ENCODE results near the gene RPL41. TPM values are rescaled to one million over a fixed set of nuclear protein-coding genes. Genes with fewer than 3 reads are reported as not detected.
"Not testable (repeated sequence)": the region's sequence is repeated elsewhere in the genome, so short reads cannot be mapped to it uniquely, and the experiment has no call there.

Gene RPL41
- total RNA-seq, result 1,000 to 10,000 TPM; 2,156 to 2,505 (median 2,353) TPM
- 2,026 TPM for polyA plus RNA-seq
- long read RNA-seq, donor 1, transcript RPL41-202 (4 exons, 469 nt), result minor isoform, 16 of 45 reads
- long read RNA-seq, donor 1, transcript RPL41-204 (3 exons, 699 nt), result major isoform, 21 of 45 reads
- long read RNA-seq, donor 1, partial matches to known transcripts, result 0 of 45 reads
- long read RNA-seq, donor 1, other reads (novel, unspliced or antisense), result 7 of 45 reads
- long read RNA-seq, donor 2, transcript RPL41-204 (3 exons, 699 nt), result minor isoform, 33 of 808 reads
- long read RNA-seq, donor 2, transcript RPL41-202 (4 exons, 469 nt), result major isoform, 744 of 808 reads
- long read RNA-seq, donor 2, partial matches to known transcripts, result 14 of 808 reads
- long read RNA-seq, donor 2, other reads (novel, unspliced or antisense), result 11 of 808 reads
- long read RNA-seq, donor 3, transcript RPL41-202 (4 exons, 469 nt), result major isoform, 356 of 410 reads
- long read RNA-seq, donor 3, transcript RPL41-204 (3 exons, 699 nt), result minor isoform, 11 of 410 reads
- long read RNA-seq, donor 3, partial matches to known transcripts, result 6 of 410 reads
- long read RNA-seq, donor 3, other reads (novel, unspliced or antisense), result 35 of 410 reads
- long read RNA-seq, donor 4, transcript RPL41-202 (4 exons, 469 nt), result major isoform, 447 of 492 reads
- long read RNA-seq, donor 4, transcript RPL41-204 (3 exons, 699 nt), result minor isoform, 21 of 492 reads
- long read RNA-seq, donor 4, partial matches to known transcripts, result 0 of 492 reads
- long read RNA-seq, donor 4, other reads (novel, unspliced or antisense), result 21 of 492 reads

GRCh38 chr12:56116267-56117081, at the start of gene RPL41:
TSS of gene RPL41 (plus strand) at chr12:56116633.
- peak; percentile 76 to 83 for ATAC-seq

GRCh38 chr12:56071648-56072047, 44.8 kb upstream of the RPL41 start:
- H3K27ac ChIP-seq (ENCODE audit: low read length), result no peak overlapping the region
- intact Hi-C loops (cut with DNase I), result no loop called here
- H3K27me3 ChIP-seq (ENCODE audit: control insufficient read depth, insufficient read depth), result no peaks in the 10 kb centered on the region
- ATAC-seq (no peak), DNase-seq (no peak)
- H3K4me3 ChIP-seq (ENCODE audit: low read length), result no peak overlapping the region
- no peaks in the 10 kb centered on the region for H3K9me3 ChIP-seq (ENCODE audit: control insufficient read depth, low read length)
- no peaks in the 10 kb centered on the region for H3K4me1 ChIP-seq (ENCODE audit: control insufficient read depth, insufficient read depth, low read length)
- WGBS, result 75% methylated on average over 4 of the region's 4 CpGs

More at GRCh38 chr12:56116267-56117081, at the start of gene RPL41:
- intact Hi-C loops (cut with DNase I), result loop anchor here in 1 of 4 donors (5.0 kb wide), 1 partner anchor 41 kb away; the partner anchor contains the start of gene MYL6
- WGBS, result under 1% methylated on average over 34 of the region's 34 CpGs
- Histone ChIP-seq H3K27me3 (ENCODE audit: control insufficient read depth, insufficient read depth) (no peaks in the 10 kb centered on the region), H3K9me3 (ENCODE audit: control insufficient read depth, low read length) (no peaks in the 10 kb centered on the region), H3K4me3 (ENCODE audit: low read length) (peak within 1 kb of the TSS; percentile 96), H3K27ac (ENCODE audit: low read length) (peak within 1 kb of the TSS; percentile 99), H3K4me1 (ENCODE audit: control insufficient read depth, insufficient read depth, low read length) (peaks cover 6% of the 10 kb centered on the region)
- DNase-seq, result peak; percentile 94 to 98 (median 96)

DNA sequence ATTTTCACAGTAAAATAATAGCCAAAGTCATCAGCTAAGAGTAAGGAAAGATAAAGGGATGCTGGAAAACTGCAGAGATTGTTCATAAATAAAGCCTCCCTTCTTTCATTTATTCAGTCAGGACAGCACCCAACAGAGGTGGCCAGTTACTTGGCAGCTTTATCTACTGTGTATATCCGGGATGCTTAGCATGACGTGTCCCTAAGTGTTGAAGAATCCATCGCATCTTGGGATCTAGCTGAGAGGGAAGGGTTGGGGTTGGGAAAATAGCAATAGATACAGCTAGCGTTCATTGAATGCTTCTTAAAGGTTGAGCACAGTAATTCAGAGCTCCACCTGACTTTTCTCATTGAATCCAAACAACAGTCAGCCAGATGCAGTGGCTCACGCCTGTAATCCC, 42.0 kb upstream of the RPL41 start:
- ATAC-seq (no peak), DNase-seq (no peak)
- H3K4me1 ChIP-seq (ENCODE audit: control insufficient read depth, insufficient read depth, low read length), result no peaks in the 10 kb centered on the region
- H3K9me3 ChIP-seq (ENCODE audit: control insufficient read depth, low read length), result no peaks in the 10 kb centered on the region
- H3K4me3 ChIP-seq (ENCODE audit: low read length), result no peak overlapping the region
- no peak overlapping the region for H3K27ac ChIP-seq (ENCODE audit: low read length)
- intact Hi-C loops (cut with DNase I), result no loop called here
- H3K27me3 ChIP-seq (ENCODE audit: control insufficient read depth, insufficient read depth), result no peaks in the 10 kb centered on the region
- WGBS, result 72% methylated on average over 5 of the region's 5 CpGs

DNA sequence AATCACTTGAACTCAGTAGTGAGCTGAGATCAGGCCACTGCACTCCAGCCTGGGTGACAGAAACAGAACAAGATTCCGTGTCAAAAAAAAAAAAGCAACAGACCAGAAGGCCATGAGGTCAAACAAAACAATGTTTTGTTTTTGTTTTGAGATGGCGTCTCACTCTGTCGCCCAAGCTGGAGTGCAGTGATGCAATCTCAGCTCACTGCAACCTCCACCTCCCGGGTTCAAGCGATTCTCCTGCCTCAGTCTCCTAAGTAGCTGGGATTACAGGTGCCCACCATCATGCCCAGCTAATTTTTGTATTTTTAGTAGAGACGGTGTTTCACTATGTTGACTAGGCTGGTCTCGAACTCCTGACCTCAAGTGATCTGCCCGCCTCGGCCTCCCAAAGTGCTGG, 38.5 kb upstream of the RPL41 start:
- H3K27ac ChIP-seq (ENCODE audit: low read length); intact Hi-C loops (cut with DNase I); H3K4me1 ChIP-seq (ENCODE audit: control insufficient read depth, insufficient read depth, low read length); H3K27me3 ChIP-seq (ENCODE audit: control insufficient read depth, insufficient read depth); H3K4me3 ChIP-seq (ENCODE audit: low read length); H3K9me3 ChIP-seq (ENCODE audit: control insufficient read depth, low read length); DNase-seq; ATAC-seq: not testable (repeated sequence)
- 88% methylated on average over 9 of the region's 9 CpGs for WGBS

GRCh38 chr12:56078427-56078826, 38.0 kb upstream of the RPL41 start:
- peaks cover 4% of the 10 kb centered on the region for H3K4me1 ChIP-seq (ENCODE audit: control insufficient read depth, insufficient read depth, low read length)
- H3K27me3 ChIP-seq (ENCODE audit: control insufficient read depth, insufficient read depth), result no peaks in the 10 kb centered on the region
- DNase-seq (no peak), ATAC-seq (no peak)
- H3K9me3 ChIP-seq (ENCODE audit: control insufficient read depth, low read length), result no peaks in the 10 kb centered on the region
- intact Hi-C loops (cut with DNase I), result no loop called here
- WGBS, result 92% methylated on average over 1 of the region's 1 CpG
- H3K4me3 ChIP-seq (ENCODE audit: low read length), result no peak overlapping the region
- H3K27ac ChIP-seq (ENCODE audit: low read length), result no peak overlapping the region

- Histone ChIP-seq H3K4me3 (ENCODE audit: low read length) (peak overlapping the region; percentile 64), H3K4me1 (ENCODE audit: control insufficient read depth, insufficient read depth, low read length) (peaks cover 4% of the 10 kb centered on the region), H3K9me3 (ENCODE audit: control insufficient read depth, low read length) (no peaks in the 10 kb centered on the region), H3K27me3 (ENCODE audit: control insufficient read depth, insufficient read depth) (no peaks in the 10 kb centered on the region), H3K27ac (ENCODE audit: low read length) (peak overlapping the region; percentile 1)
- 3% methylated on average over 50 of the region's 50 CpGs for WGBS
- intact Hi-C loops (cut with DNase I), result no loop called here
- ATAC-seq (peak; percentile 88 to 92), DNase-seq (peak; percentile 87 to 94 (median 93))
Observed at GRCh38 chr12:56078931-56079722, 37.3 kb upstream of the RPL41 start.

DNA sequence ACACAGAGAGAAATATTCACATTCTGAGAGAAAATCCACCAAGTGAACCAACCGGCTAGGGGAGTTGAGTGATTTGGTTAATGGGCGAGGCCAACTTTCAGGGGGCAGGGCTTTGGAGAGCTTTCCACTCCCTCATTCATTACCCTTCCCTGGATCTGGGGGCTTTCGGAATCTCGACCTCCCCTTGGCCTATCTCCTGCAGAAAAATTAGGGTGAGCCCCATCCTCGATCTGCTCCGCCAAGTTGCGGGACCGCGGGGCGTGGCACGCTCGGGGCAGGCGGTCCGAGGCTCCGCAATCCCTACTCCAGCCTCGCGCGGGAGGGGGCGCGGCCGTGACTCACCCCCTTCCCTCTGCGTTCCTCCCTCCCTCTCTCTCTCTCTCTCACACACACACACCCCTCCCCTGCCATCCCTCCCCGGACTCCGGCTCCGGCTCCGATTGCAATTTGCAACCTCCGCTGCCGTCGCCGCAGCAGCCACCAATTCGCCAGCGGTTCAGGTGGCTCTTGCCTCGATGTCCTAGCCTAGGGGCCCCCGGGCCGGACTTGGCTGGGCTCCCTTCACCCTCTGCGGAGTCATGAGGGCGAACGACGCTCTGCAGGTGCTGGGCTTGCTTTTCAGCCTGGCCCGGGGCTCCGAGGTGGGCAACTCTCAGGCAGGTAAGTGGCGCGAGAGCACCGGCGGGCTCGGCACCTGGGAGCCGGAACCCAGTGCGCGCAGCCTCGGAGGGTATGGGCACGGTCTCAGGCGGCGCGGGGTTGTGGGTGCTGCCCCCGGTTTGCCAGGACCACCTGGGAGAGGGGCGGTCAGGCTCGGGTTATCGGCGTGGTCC, 36.5 kb upstream of the RPL41 start, which contains the start of gene ERBB3:
ERBB3 (plus strand) TSS at position 443 of the 833 bp plus-strand sequence; CDS start at position 579, 136 bp downstream.
- ATAC-seq, result peak; percentile 88 to 92
- DNase-seq, result peak; percentile 83 to 89 (median 85)
- no peaks in the 10 kb centered on the region for H3K27me3 ChIP-seq (ENCODE audit: control insufficient read depth, insufficient read depth)
- H3K4me1 ChIP-seq (ENCODE audit: control insufficient read depth, insufficient read depth, low read length), result peaks cover 4% of the 10 kb centered on the region
- 2% methylated on average over 59 of the region's 59 CpGs for WGBS
- intact Hi-C loops (cut with DNase I), result no loop called here
- no peaks in the 10 kb centered on the region for H3K9me3 ChIP-seq (ENCODE audit: control insufficient read depth, low read length)
- peak within 1 kb of the TSS; percentile 1 for H3K27ac ChIP-seq (ENCODE audit: low read length)
- H3K4me3 ChIP-seq (ENCODE audit: low read length), result peak within 1 kb of the TSS; percentile 64

DNA sequence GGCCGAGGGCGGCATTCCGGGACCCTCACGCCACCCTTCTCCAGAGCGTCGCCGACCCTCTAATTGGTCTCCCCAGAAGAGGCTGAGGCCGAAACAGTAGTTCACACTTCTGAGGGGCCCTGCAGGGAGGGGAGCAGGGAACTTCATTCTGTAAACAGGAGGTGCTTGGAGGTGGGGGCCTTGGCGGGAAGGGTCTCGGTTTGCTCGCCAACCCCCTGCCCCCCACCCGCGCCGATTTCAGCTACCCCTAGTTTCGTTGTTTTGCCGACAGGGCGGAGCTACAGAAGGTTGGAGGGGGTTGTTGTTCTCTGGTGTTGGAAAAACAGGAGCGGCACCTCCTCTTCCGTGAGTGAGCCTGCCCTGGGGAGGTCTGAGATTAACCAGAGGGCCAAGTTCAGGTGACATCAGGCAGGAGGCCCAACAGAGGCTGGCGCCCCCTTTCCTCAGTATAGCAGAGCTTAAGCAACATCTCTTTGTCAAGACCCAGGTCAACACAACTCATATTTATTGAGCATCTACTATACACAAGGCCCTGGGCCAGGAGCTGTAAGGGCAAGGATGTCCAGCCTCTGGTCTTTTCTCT, 35.8 kb upstream of the RPL41 start:
- H3K9me3 ChIP-seq (ENCODE audit: control insufficient read depth, low read length), result no peaks in the 10 kb centered on the region
- peak overlapping the region; percentile 64 for H3K4me3 ChIP-seq (ENCODE audit: low read length)
- 29% methylated on average over 20 of the region's 20 CpGs for WGBS
- ATAC-seq, result peak; percentile 1
- no peak for DNase-seq
- intact Hi-C loops (cut with DNase I), result no loop called here
- no peak overlapping the region for H3K27ac ChIP-seq (ENCODE audit: low read length)
- no peaks in the 10 kb centered on the region for H3K27me3 ChIP-seq (ENCODE audit: control insufficient read depth, insufficient read depth)
- peaks cover 4% of the 10 kb centered on the region for H3K4me1 ChIP-seq (ENCODE audit: control insufficient read depth, insufficient read depth, low read length)
